ENCODE data around the gene ABCF3. TPM values are rescaled to one million over a fixed set of nuclear protein-coding genes. Genes with fewer than 3 reads are reported as not detected.

The ABCF3 gene
- polyA plus RNA-seq, 1 donor: 65.4 TPM

DNA sequence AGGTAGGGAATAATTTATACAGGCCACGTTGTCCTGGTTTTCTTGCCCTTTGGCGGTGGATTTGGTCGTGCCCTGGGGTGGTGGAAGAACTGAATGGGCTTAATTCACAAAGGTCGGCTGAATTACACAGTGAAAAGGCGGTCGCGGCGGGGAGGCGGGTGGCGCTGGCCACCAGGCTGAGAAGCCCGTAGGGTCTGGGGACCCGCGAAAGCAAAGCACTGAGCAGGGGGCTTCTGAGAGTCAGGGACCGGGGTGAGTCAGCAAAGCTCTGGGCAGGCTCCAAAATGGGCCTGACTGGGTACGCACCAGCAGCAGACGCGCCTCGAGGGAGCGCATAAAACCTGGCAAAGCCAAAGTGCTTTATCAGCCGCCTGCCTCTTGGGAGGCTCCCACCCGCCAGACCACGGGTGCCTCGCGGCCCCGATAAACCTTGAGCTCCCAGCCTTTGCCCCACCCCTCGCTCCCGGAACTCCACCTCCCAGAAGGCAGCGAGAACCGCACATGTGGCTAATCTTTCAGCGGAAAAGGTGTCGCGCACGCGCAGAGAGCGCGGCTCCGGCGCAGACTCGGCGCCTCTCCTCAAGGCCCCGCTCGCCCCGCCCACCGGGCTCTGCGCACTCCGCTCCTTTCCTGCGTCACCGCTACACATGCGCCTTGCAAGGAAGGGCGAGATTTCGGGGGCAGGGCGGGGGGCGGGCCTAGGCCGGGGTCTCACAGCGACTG is 377 bp upstream of the ABCF3 start:
- DNase-seq: peak; percentile 99

DNA sequence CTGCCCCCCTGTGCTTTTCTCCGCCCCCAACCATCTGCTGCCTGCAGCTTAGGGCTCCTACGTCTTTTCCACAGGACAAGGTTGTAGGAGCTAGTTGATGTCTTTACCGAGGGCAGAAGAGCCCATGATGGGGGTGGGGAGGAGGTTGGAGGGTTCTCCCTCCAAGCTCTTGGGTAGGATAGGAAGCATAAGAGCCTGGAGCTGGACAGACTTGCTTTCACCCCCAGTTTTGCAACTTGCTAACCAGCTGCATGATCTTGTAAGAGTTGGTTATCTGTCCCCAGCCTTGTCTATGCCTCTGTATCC is 856 bp downstream of the ABCF3 start:
- no peak for DNase-seq

DNA sequence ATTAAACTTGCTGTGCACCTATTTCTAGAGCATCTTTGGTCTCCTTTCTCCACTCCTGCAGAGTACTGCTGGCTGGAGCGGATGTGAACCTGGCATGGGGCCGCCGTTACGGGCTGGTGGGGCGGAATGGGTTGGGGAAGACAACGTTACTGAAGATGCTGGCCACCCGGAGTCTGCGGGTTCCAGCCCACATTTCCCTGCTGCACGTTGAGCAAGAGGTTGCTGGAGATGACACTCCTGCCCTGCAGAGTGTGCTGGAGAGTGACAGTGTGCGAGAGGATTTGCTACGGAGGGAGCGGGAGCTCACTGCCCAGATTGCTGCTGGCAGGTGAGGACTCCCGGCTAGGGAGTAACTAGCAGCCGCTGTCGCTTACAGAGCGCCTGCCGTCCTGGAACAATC is 2.1 kb downstream of the ABCF3 start:
- DNase-seq: no peak

DNA sequence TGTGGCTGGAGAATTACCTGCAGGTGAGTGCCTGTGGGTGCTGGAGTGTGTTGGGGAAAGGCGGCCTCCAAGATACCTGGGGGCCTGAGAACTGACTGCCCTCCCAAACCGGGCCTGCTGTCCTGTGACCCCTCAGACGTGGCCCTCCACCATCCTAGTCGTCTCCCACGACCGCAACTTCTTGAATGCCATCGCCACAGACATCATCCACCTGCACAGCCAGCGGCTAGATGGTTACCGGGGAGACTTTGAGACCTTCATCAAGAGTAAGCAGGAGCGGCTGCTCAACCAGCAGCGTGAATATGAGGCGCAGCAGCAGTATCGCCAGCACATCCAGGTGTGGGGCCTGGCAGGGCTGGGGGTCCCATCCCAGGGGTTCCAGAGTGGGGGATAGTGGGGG is 3.4 kb downstream of the ABCF3 start:
- DNase-seq: no peak

DNA sequence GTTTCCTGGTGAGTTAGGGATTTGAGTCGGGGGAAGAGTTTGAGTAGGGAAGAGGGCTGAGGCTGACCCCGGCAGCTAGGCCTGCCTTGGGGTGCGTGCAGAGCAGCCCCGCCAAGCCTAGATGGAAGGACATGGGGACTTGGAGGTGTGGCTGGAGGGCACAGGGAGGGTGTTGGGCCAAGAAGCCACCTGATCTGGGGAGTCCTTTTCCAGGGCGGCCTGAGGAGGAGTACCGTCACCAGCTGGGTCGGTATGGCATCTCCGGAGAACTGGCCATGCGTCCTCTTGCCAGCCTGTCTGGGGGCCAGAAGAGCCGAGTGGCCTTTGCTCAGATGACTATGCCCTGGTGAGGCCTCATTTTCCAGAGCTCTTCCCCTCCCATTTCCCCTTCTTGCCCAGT is 6.9 kb downstream of the ABCF3 start:
- DNase-seq: no peak

DNA sequence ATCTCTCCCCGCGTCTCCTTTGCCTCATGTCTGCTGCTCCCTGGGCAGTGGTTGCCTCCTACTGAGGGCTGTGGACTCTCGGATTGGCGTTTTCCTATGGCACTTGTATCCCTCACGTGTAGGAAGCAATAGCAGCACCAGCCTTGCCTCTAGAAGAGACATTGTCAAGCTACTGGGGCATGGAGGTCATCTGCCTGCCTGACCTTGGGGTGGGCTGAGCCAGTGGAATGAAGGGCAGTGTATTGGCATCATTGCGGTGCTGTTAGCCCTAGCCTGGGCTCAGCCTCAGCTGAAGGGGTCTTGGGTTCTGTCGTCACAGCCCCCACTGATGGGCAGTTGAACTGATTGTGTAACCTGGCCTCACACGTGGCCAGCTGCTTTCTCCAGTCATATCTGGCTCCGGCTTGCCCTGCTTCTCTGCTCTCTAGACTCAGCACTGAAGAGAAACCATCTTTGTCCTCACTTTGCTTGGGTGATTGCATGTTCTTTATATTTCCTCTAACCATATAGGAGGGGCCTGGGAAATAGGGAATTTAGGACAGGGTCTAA is 8.1 kb downstream of the ABCF3 start:
- DNase-seq: no peak

DNA sequence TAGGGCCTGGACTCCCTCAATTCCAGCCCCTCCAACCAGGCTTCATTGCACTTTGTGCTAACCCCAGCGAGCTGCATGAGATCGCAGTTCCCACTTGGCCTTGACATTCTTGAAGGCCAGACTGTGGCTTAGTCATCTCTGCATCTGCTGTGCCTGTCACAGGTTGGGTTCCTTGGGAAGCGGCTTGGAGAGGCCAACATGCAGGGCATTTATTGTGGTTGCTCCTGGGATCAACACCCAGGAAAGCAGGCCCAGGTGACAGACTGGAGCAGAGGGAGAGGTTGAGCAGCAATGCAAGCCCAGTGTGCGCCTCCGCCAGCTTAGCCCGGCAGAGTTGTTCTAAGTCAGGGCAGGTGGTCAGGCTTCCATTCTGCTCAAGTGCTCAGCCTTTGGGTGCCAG is 10.5 kb downstream of the ABCF3 start:
- no peak for DNase-seq

DNA sequence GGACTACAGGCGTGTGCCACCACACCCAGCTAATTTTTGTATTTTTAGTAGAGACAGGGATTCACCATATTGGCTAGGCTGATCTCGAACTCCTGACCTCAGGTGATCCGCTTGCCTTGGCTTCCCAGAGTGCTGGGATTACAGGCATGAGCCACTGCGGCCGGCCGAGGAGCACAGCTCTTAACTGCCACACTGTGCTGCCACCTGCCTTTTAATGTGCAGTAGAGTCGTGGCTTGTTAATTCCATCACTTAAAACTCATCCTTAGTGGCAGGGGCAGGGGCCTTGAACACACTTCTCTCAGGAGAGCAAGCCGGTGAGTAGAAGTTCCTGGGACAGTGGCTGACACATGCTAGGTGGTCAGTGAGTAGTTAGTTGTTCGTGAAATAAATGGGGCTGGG is 12.5 kb downstream of the ABCF3 start:
- no peak for DNase-seq

DNA sequence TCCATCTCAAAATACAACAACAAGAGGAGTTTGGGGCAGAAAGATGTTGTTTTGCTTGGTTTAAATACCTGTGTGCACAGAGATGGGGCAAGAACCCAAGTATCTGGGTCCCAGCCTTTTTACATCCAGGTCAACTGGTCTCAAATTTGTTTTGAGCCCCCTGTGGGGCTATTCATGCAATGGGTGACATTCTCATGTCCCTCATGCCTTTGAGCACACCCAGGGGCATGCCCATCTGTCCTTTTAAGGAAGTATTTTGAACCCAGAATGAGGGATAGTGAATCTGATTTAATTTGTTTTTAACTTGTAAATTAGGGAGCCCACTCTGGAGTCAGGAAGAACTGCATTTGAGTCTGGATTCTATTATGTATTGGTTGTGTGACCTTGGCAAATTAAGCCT is 14.8 kb downstream of the ABCF3 start:
- no peak for DNase-seq

DNA sequence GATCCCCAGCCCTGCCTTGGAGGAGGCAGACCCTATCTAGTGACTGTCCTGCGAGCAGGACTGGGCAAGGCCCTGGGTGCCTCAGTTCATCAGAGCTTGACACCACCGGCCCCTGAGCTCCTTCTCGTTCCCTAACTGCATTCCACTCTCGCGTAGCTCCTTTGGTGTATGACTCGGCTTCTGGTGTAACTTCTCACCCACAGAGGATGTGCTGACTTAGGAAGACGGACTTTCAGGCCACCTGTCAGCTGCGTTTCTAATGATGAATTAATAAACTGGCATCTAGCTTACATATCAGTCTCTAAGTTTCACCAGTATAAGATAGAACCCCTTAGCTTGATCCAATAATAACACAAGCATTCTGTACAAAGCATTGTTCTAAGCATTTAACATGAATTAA is 17.5 kb downstream of the ABCF3 start:
- no peak for DNase-seq

DNA sequence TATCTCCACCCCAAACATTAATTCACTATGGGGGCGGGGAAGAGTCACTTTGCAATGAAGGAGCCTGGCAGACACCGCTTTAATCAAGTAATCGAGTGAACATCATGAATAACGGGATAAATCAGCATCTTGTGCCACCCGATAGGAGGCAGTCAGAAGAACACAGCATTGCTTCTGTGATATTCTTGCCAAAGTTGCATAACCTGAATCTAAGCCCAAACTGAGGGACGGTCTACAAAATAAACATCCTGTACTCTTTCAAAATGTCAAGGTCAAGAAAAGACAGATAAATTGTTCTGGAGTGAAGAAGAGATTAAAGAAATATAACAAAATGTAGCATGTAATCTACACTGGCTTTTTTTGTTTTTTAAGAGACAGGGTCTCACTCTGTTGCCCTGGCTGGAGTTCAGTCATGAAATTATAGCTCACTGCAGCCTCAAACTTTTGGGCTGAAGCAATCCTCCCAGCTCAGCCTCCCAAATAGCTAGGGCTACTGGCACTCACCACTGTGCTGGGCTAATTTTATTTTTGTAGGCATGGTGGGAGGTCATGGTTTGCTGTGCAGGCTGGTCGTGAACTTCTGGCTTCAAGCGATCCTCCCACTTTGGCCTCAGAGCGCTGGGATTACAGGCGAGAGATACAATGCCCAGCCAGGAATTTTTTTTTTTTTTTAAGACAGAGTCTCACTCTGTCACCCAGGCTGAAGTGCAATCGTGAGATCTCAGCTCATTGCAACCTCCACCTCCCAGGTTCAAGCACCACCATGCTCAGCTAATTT is 23.3 kb downstream of the ABCF3 start:
- DNase-seq: no peak

DNA sequence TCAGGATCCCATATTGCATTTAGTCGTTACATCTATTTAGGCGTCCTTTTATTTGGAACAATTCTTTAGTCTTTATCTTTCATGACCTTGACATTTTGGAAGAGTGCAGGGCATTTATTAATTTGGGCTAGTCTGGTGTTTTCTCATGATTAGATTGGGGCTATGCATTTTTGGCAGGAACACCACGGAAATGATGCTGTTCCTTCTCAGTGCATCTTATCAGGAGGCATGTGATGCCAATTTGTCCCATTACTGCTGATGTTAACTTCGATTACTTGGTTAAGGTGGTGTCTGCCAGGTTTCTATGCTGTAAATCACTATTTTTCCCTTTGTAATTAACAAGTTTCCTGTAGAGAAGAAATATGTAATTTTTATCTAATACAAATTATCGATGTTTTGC is 25.3 kb downstream of the ABCF3 start:
- no peak for DNase-seq

DNA sequence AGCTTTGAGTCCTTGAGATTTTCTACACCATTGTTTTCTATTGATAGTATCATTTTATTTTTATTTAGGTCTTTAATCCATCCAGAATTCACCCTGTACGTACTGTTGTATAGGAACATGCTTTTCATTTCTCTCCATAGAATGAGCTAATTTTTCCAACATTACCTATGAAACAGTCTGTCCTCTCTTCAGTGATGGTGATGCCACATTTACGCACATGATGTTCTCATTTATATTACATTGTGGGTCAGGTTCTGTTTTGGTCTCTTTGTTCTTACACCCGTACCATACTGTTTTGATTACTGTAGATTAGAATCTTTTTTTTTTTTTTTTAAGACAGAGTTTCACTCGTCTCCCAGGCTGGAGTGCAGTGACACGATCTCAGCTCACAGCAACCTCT is 25.7 kb downstream of the ABCF3 start:
- no peak for DNase-seq

DNA sequence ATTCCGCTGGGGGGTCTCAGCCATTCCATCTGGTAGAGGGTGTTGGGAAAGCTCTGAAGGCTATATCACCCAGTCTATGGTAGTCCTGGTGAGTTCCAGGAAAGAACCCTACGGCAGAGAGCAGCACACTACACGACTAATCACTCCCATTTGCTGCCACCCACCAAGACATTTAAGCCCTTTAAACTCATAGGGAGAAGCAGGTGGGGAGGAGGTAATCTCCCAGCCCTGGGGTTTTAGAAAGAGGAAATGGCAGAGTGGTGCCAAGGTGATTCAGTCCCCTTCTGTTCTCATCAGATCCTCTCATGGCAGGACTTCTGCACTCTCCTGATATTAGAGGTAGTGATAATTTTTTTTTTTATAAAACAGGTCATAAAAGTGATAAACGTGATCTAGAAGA is 32.8 kb downstream of the ABCF3 start:
- no peak for DNase-seq

DNA sequence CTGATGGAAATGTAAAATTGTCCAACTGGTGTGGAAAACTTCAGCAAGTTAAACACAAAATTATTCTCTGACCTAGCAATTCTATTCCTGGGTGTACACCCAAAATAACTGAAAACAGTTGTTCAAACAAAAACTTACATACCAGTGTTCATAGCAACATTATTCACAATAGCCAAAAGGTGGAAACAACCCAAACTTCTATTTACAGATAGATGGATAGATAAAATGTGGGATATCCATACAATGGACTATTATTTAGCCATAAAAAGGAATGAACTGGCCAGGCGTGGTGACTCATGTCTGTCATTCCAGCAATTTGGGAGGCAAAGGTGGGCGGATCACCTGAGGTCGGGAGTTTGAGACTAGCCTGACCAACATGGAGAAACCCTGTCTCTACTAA is 36.5 kb downstream of the ABCF3 start:
- no peak for DNase-seq

DNA sequence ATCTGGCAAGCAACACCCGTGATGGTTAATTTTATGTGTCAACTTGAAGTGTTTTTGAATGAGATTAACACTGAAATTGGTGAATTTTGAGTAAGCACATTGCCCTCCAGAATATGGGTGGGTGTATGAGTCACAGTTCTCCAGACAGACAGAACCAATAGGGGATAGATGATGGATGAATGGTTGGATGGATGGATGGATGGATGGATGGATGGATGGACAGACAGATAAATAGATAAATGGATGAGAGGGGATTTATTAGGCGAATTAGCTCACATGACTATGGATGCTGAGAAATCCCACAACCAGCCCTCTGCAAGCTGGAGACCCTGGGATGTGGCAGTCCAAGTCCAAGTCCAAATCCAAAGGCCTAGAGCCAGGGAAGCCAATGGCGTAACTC is 37.9 kb downstream of the ABCF3 start:
- DNase-seq: no peak

DNA sequence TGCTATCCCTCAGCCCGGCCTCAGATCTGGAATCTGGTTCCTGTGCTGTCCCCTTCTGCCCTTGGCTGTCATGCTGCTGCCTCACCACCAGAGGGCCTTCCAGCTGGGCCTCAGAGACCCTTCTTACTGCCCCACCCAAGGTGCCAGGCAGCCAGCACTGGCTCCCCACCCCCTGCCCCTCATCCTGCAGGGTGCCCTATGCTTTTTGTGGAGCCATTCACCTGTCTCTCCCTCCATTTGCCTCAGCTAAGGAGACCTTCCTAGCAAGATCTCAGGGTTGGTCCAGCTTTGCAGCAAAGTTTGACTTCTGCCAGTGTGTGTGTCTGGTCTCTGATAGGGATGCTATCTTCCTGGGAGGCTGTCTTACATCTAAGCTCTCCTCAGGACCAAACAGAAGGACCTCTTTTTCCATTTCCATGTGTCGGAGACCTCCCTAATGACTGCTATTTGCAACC is 41.5 kb downstream of the ABCF3 start:
- no peak for DNase-seq

DNA sequence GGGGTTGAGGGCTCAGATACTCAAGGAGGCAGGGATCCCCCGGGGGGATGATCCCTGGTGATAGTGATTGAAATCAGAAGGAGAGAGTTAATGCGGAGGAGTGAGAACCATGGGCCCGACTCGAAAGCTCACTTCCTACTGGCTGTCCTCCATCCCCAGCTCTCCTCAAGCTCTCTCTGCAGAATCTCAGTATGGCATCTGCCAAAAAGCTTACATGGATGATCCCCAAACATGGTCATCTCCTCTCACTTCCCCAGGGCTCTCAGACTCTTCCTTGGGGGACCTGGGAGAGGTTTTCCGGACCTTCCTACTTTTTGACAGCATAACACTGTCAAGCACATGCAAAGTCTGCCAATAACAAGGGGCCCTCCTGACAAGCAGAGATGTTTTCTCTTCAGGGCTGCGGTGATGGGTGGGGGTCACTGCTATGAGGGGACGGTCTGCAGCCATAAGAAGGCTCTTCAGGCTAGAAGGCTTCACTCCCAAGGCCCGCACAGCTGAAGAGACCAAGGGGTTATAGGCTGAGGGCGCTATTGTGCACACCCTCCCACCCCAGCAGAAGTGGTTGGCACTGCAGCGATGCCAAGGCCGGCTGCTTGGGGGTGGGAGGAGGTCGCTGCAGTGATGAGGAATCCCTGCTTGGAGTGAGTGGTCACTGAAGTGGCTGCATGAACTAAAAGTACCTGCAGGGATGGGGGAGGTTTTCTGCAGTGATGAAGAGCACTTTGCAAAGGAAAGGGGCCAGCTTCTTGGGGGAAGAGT is 42.6 kb downstream of the ABCF3 start:
- DNase-seq: no peak

DNA sequence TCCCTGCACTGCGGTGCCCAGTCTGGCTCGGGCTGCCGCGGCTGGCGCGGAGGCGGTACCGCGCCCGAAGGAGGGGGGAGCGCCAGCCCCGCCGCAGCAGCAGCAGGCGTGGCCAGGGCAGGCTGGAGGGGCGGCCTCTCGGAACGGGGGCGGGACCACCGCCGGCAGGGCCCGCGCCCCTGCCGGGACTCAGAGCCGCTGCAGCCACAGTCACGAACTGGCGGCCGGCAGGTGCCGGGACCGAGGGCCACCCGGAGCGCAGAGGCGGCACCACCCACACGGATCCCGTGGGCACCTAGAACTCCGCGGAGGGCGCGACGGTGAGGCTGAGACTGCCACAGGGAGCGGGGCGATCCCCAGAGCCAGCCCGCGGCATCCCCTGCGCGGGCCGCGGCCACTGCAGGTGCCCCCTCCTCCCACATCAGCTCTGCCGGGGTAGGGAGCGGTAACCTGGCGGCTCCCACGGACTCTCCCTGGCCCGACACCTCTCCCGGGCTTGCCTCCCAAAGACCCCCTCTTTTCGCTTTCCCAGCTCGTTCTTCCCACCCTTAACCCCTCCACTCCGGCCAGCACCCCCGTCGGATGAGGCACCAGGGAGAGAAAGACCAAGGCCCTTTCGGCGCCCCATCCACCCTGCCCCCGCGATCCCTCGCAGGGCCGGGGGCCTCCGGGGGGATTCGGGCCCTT is 43.5 kb downstream of the ABCF3 start, which contains the start of gene VWA5B2:
TSS of gene VWA5B2 (plus strand) at position 192 of the 687 bp plus-strand sequence. CDS start 944 bp downstream, outside the sequence.
- peak; percentile 43 for DNase-seq

DNA sequence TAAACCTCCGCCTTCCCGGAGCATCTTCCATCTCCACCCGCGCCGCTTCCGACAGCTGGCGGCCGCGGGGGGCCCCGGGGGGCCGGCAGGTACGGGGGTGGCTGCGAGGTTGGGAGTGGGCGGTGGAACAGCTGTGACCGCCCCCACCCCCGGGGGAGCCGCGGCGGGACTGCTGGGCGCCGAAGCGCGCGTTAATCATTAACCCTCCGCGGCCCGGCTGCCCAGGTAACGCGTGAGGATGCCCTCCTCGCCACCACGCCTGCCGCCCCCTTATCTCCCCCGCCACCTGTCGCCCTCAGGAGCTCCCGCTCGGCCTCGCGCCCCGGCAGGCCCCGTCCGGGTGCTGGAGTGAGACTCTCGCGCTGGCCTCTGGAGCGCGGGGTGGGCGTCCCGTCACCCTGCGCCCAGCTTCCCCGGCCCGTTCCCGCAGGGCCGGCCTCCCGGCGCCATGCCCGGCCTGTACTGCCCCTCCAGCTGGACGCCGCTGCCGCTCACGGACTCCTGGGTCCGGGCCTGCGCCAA is 44.1 kb downstream of the ABCF3 start:
- DNase-seq: no peak

DNA sequence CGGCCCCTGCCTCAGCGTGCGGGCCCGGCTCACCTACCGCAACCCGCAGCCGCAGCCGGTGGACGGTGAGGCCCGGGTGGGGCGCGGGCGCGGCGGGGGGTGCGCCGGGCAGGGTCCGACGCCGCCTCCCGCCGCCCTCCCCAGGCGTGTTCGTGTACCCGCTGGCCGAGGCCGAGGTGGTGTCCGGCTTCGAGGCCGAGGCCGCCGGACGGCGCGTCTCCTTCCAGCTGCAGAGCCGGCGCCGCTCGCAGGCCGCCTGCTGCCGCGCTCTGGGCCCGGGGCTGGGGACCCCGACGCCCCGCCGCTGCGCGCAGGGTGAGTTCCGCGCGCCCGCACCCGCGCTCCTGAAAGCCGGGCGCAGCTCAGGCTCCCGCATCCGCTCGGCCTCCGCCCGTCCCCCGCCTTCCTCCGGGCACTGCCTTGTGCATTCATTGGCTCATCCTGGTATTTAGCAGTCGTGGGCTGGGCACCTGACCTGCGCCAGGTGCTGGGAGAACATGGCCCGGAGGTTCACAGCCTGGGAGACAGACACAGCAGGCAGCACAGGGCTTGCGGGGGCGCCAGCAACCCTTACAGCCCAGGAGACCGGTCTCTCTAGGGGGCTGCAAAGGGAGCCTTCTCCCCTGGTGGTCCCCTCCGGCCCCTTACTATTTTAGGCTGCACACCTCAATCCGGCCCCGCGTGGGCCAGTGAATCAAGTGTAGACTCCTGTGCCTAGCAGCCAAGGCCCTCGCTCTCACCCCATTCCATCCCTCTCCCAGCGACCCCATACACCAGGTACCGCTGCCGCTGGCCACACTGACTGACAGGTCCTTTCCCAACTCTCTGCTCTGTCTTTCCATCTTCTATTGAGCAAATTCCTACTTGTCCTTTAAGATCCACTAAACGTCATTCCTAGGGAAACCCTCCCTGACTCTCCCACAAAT is 44.9 kb downstream of the ABCF3 start:
- DNase-seq: no peak

Data from left kidney (tissue), 2 donors.